ENCODE results near the gene ADPGK. TPM values are rescaled to one million over a fixed set of nuclear protein-coding genes. Genes with fewer than 3 reads are reported as not detected.

ADPGK gene
- total RNA-seq, 1 experiment from 2014 or later: 48.4 TPM

DNA sequence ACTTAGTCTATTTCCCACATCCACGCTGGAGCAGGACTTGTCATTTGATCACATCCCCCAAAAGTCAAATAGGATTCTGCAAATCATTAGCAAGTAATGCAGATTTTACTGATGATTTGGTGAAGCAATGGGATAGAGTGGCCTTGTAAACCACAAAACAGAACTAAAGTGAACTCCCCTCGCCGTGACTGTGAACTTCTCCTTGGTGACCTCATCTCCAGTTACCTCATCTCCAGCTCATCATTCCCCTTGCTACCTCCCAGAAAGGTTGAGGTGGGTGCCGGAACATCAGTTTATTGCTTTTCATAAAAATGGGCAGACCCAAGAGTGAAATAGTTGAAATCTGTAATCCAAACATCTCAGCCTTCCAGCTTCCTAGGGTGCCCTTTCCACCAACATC, 36.7 kb upstream of the ADPGK start:
- CTCF ChIA-PET: no interaction called here

DNA sequence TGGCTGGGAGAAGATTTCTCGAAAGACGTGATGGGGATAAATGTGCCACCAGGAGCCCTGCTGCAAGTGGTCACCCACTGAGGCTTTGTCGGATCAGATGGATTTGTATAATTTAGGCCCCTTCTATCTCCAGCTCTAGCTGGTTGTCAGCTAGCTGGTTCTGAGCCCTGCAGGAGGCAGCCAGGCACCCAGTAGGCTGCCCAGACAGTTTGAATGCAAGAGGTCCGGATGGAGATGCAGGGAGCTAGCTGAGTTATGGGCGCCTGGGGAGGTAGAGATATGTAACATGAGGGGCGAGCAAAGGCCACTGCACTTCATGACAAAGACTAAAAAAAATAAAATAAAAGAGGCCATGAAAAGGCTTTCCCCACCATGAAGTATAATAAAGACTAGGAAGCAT, 35.1 kb upstream of the ADPGK start:
- BruUV-seq (replicated peaks): no TSS peak
- CTCF ChIA-PET: no interaction called here
- Histone ChIP-seq H3K4me1 (ENCODE audit: insufficient read depth, low read length, poor library complexity, severe bottlenecking) (no peaks in the 10 kb centered on the region), H3K27ac (ENCODE audit: low read depth, low read length, poor library complexity, severe bottlenecking) (no peak overlapping the region), H3K27me3 (replicated peaks; ENCODE audit: insufficient read depth, low read depth, low read length, poor library complexity) (peaks cover 7% of the 10 kb centered on the region), H3K4me3 (ENCODE audit: low read depth, low read length, poor library complexity, severe bottlenecking) (no peak overlapping the region), H3K9me3 (ENCODE audit: low read depth, low read length, poor library complexity, severe bottlenecking) (no peaks in the 10 kb centered on the region), H3K36me3 (ENCODE audit: insufficient read depth, low read length, poor library complexity, severe bottlenecking) (no peaks in the 10 kb centered on the region)
- DNase-seq (ENCODE audit: low spot score): no peak
- POLR2A ChIA-PET (ENCODE audit: low non-redundant PET): no interaction called here
- TF ChIP-seq EZH2 (IDR thresholded peaks at IDR 0.05; ENCODE audit: borderline replicate concordance, low read depth, low read length, poor library complexity, severe bottlenecking): no peak
- TF ChIP-seq, protein P1, sequence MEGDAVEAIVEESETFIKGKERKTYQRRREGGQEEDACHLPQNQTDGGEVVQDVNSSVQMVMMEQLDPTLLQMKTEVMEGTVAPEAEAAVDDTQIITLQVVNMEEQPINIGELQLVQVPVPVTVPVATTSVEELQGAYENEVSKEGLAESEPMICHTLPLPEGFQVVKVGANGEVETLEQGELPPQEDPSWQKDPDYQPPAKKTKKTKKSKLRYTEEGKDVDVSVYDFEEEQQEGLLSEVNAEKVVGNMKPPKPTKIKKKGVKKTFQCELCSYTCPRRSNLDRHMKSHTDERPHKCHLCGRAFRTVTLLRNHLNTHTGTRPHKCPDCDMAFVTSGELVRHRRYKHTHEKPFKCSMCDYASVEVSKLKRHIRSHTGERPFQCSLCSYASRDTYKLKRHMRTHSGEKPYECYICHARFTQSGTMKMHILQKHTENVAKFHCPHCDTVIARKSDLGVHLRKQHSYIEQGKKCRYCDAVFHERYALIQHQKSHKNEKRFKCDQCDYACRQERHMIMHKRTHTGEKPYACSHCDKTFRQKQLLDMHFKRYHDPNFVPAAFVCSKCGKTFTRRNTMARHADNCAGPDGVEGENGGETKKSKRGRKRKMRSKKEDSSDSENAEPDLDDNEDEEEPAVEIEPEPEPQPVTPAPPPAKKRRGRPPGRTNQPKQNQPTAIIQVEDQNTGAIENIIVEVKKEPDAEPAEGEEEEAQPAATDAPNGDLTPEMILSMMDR (conservative IDR thresholded peaks at IDR 0.05; ENCODE audit: low read depth, low read length): no peak
- intact Hi-C loops (cut with micrococcal nuclease; ENCODE audit: unreplicated experiment): no loop called here

More for the DNA sequence above, 36.7 kb upstream of the ADPGK start:
- TF ChIP-seq EZH2 (IDR thresholded peaks at IDR 0.05; ENCODE audit: borderline replicate concordance, low read depth, low read length, poor library complexity, severe bottlenecking): no peak
- TF ChIP-seq, protein P1 (conservative IDR thresholded peaks at IDR 0.05; ENCODE audit: low read depth, low read length): no peak
- no peaks in the 10 kb centered on the region for H3K36me3 ChIP-seq (ENCODE audit: insufficient read depth, low read length, poor library complexity, severe bottlenecking)
- peaks cover 7% of the 10 kb centered on the region for H3K27me3 ChIP-seq (replicated peaks; ENCODE audit: insufficient read depth, low read depth, low read length, poor library complexity)
- no peaks in the 10 kb centered on the region for H3K9me3 ChIP-seq (ENCODE audit: low read depth, low read length, poor library complexity, severe bottlenecking)
- intact Hi-C loops (cut with micrococcal nuclease; ENCODE audit: unreplicated experiment): no loop called here
- DNase-seq (ENCODE audit: low spot score): no peak
- no peaks in the 10 kb centered on the region for H3K4me1 ChIP-seq (ENCODE audit: insufficient read depth, low read length, poor library complexity, severe bottlenecking)
- H3K27ac ChIP-seq (ENCODE audit: low read depth, low read length, poor library complexity, severe bottlenecking): no peak overlapping the region
- no peak overlapping the region for H3K4me3 ChIP-seq (ENCODE audit: low read depth, low read length, poor library complexity, severe bottlenecking)
- no TSS peak for BruUV-seq (replicated peaks)
- POLR2A ChIA-PET (ENCODE audit: low non-redundant PET): no interaction called here

DNA sequence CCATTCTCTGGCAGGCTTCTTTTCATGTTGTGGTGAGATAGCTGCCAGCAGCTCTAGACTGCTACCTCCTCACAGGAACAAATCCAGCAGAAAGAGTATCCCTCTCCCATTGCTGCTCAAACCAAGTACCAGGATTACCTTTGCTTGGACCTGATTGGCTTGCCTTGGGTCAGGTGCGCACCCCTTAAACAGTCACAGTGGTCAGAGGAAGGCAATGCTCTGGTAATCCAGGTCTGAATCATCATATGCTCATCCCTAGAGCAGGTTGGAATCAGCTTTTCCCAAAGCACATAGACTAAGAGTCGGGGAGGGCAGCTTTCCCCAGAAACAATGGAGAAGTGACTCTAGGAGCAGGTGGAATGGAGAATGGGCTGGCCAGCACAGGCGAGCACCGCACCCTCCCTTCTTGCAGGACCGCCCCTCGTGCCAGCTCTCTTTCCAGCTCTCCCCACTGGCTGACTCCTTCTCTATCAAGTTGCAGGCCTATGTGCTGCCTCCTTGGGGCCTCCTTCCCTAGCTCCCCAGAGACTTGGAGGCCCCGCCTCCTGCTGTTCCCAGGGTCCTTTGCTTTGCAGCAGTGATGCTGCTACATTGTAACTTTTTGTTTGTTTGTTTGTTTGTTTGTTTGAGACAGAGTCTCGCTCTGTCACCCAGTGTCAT, 29.9 kb upstream of the ADPGK start:
- ChIA-PET CTCF (no interaction called here), POLR2A (ENCODE audit: low non-redundant PET) (no interaction called here)
- peaks cover under 1% of the 10 kb centered on the region for H3K27me3 ChIP-seq (replicated peaks; ENCODE audit: insufficient read depth, low read depth, low read length, poor library complexity)
- no peak overlapping the region for H3K4me3 ChIP-seq (ENCODE audit: low read depth, low read length, poor library complexity, severe bottlenecking)
- no peaks in the 10 kb centered on the region for H3K4me1 ChIP-seq (ENCODE audit: insufficient read depth, low read length, poor library complexity, severe bottlenecking)
- H3K36me3 ChIP-seq (ENCODE audit: insufficient read depth, low read length, poor library complexity, severe bottlenecking): no peaks in the 10 kb centered on the region
- intact Hi-C loops (cut with micrococcal nuclease; ENCODE audit: unreplicated experiment): no loop called here
- H3K9me3 ChIP-seq (ENCODE audit: low read depth, low read length, poor library complexity, severe bottlenecking): no peaks in the 10 kb centered on the region
- DNase-seq (ENCODE audit: low spot score): no peak
- no TSS peak for BruUV-seq (replicated peaks)
- no peak overlapping the region for H3K27ac ChIP-seq (ENCODE audit: low read depth, low read length, poor library complexity, severe bottlenecking)
- no peak for TF ChIP-seq EZH2 (IDR thresholded peaks at IDR 0.05; ENCODE audit: borderline replicate concordance, low read depth, low read length, poor library complexity, severe bottlenecking)
- TF ChIP-seq, protein P1 (conservative IDR thresholded peaks at IDR 0.05; ENCODE audit: low read depth, low read length): no peak

All from A673 (cell line).